SU-DHL-6 (cell line): ENCODE data around the gene NEU4.
"Not testable (repeated sequence)": the region's sequence is repeated elsewhere in the genome, so short reads cannot be mapped to it uniquely, and the experiment has no call there.

Experiments
- H2AFZ ChIP-seq: fragments of 200-600 bp; sonication (generic); 2 replicates; pipeline ENCODE4 v1.6.1; 2014; ENCODE audit warnings: low read depth, mild to moderate bottlenecking, moderate library complexity, mixed read lengths, antibody characterized with exemption, low read length; ENCODE audit not compliant: severe bottlenecking
- H3F3A ChIP-seq: fragments of 200-600 bp; shearing (Covaris generic); 2 replicates; pipeline ENCODE4 v1.6.0; 2016; ENCODE audit warnings: antibody characterized with exemption, mild to moderate bottlenecking; ENCODE audit not compliant: insufficient read depth
- H3K27ac ChIP-seq: fragments of 200-600 bp; sonication (generic); 2 replicates; pipeline ENCODE4 v1.5.1; 2016; ENCODE audit warnings: low read depth, mild to moderate bottlenecking, low read length, moderate library complexity, mixed read lengths
- H3K27me3 ChIP-seq: fragments of 200-600 bp; sonication (generic), shearing (Covaris generic); 2 replicates; pipeline ENCODE4 v1.6.0; 2014; ENCODE audit warnings: mild to moderate bottlenecking, low read length
- H3K36me3 ChIP-seq: fragments of 200-600 bp; sonication (generic); 2 replicates; pipeline ENCODE4 v1.6.1; 2014; ENCODE audit warnings: mild to moderate bottlenecking, low read length, mixed read lengths
- H3K4me2 ChIP-seq: fragments of 300-600, 200-600 bp; shearing (Covaris generic), sonication (generic); 2 replicates; pipeline ENCODE4 v1.6.0; 2014; ENCODE audit warnings: low read length, low read depth, mild to moderate bottlenecking; ENCODE audit not compliant: poor library complexity, severe bottlenecking
- H3K4me3 ChIP-seq: fragments of 200-600 bp; sonication (generic); 2 replicates; pipeline ENCODE4 v1.5.1; 2014; ENCODE audit warnings: antibody characterized with exemption, low read length, mild to moderate bottlenecking, mixed read lengths; ENCODE audit not compliant: insufficient read depth, poor library complexity, severe bottlenecking
- H3K79me2 ChIP-seq: fragments of 200-600 bp; sonication (generic); 2 replicates; pipeline ENCODE4 v1.6.1; 2014; ENCODE audit warnings: mild to moderate bottlenecking, low read length, moderate library complexity; ENCODE audit not compliant: insufficient read depth
- H3K9ac ChIP-seq: fragments of 200-600 bp; sonication (generic); 2 replicates; pipeline ENCODE4 v1.7.0; 2014; ENCODE audit warnings: mild to moderate bottlenecking, low read length
- H3K9me2 ChIP-seq: fragments of 200-600 bp; sonication (generic); replicated peaks from 2 replicates; pipeline ENCODE4 v1.6.1; 2014; ENCODE audit warnings: low read length; ENCODE audit not compliant: insufficient read depth
- H3K9me3 ChIP-seq: fragments of 200-600 bp; sonication (generic); 2 replicates; pipeline ENCODE4 v1.6.1; 2014; ENCODE audit warnings: low read length, mixed read lengths; ENCODE audit not compliant: insufficient read depth
- H4K20me1 ChIP-seq: fragments of 200-600 bp; sonication (generic); 2 replicates; pipeline ENCODE4 v1.6.1; 2014; ENCODE audit warnings: low read depth, mild to moderate bottlenecking, antibody characterized with exemption, low read length, moderate library complexity, mixed read lengths
- EZH2phosphoT487 ChIP-seq: fragments of 200-600 bp; sonication (generic), shearing (Covaris generic); conservative IDR thresholded peaks from 2 replicates; pipeline ENCODE4 v1.6.1; 2018; ENCODE audit warnings: mild to moderate bottlenecking, antibody characterized with exemption, low read length, moderate library complexity, mixed read lengths
- TF ChIP-seq, protein P1 (sequence below): fragments of 200-600 bp; sonication (generic); IDR thresholded peaks from one replicate; pipeline ENCODE4 v1.5.1; 2017; ENCODE audit warnings: antibody characterized with exemption, mild to moderate bottlenecking, low read length, moderate library complexity; ENCODE audit not compliant: insufficient read depth, poor library complexity, severe bottlenecking

NEU4 gene

DNA sequence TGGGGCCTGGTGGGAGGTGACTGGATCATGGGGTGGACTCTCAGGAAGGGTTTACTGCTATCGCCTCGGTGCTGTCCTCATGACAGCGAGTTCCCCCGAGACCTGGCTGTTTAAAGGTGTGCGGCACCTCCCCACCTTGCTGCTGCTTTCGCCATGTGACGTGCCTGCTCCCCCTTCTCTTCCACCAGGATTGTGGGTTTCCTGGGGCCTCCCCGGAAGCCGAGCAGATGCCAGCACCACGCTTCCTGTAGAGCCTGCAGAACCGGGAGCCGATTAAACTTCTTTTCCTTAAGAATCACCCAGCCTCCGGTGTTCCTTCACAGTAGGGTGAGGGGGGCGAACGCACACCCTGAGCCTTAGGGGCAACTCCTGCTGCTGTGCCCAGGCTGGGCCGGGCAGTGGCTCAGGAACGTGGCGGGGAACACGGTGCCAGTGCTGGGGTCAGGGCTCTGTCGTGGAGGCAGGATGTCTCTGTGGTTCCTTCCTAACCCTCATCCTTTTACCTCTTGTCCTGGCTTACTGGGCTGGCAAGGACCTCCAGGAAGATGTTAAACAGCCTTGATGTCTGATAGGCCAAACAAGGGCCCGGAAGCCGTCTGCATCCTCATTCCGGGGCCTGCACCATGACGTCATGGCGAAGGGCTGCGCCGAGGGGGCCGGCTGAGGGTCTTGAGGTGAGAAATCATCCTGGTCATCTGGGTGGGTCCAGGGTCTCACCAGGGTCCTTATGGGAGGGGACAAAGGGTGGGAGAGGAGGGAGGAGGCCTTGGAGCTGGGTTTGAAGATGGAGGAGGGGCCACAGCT is 12.7 kb downstream of the NEU4 start:
- no peak overlapping the region for H3K4me3 ChIP-seq
- no peak overlapping the region for H3K4me2 ChIP-seq
- TF ChIP-seq EZH2phosphoT487 = no peak
- TF ChIP-seq, protein P1, sequence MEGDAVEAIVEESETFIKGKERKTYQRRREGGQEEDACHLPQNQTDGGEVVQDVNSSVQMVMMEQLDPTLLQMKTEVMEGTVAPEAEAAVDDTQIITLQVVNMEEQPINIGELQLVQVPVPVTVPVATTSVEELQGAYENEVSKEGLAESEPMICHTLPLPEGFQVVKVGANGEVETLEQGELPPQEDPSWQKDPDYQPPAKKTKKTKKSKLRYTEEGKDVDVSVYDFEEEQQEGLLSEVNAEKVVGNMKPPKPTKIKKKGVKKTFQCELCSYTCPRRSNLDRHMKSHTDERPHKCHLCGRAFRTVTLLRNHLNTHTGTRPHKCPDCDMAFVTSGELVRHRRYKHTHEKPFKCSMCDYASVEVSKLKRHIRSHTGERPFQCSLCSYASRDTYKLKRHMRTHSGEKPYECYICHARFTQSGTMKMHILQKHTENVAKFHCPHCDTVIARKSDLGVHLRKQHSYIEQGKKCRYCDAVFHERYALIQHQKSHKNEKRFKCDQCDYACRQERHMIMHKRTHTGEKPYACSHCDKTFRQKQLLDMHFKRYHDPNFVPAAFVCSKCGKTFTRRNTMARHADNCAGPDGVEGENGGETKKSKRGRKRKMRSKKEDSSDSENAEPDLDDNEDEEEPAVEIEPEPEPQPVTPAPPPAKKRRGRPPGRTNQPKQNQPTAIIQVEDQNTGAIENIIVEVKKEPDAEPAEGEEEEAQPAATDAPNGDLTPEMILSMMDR = no peak

DNA sequence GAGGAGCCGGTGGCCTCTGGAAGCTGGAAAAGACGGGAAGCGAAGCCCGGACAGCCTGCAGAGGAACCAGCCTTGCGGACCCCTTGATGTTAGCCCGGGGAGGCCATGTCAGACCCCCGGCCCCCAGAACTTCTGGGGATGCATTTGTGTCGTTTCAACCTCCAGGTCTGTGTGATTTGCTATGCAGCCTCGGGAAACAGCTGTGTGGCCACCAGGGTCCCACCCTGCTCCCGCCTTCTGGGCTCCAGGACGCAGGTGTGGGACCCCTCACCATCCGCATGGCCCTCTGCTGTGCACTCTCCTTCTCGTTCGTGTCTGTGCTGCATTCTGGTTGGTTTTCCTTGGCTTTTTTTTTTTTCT is 13.3 kb downstream of the NEU4 start:
- no peak overlapping the region for H3K27ac ChIP-seq
- no peak overlapping the region for H3K9ac ChIP-seq
- H2AFZ ChIP-seq = no peak overlapping the region
- H3K9me2 ChIP-seq = no peaks in the 10 kb centered on the region
- H3K36me3 ChIP-seq = no peaks in the 10 kb centered on the region
- H3K79me2 ChIP-seq = no peaks in the 10 kb centered on the region
- H3K4me2 ChIP-seq = no peak overlapping the region
- H4K20me1 ChIP-seq = no peaks in the 10 kb centered on the region
- no peak for TF ChIP-seq EZH2phosphoT487
- TF ChIP-seq, protein P1 = no peak
- no peak overlapping the region for H3K4me3 ChIP-seq
- H3F3A ChIP-seq = no peaks in the 10 kb centered on the region
- peaks cover 8% of the 10 kb centered on the region; the same call in 1 of the 2 replicates for H3K9me3 ChIP-seq
- no peaks in the 10 kb centered on the region for H3K27me3 ChIP-seq

More for the DNA sequence above, 12.7 kb downstream of the NEU4 start:
- no peaks in the 10 kb centered on the region for H4K20me1 ChIP-seq
- no peaks in the 10 kb centered on the region for H3F3A ChIP-seq
- H3K9me3 ChIP-seq = peaks cover 2% of the 10 kb centered on the region; the same call in 1 of the 2 replicates
- no peak overlapping the region for H2AFZ ChIP-seq
- H3K27me3 ChIP-seq = no peaks in the 10 kb centered on the region
- no peaks in the 10 kb centered on the region for H3K9me2 ChIP-seq
- no peaks in the 10 kb centered on the region for H3K36me3 ChIP-seq
- no peak overlapping the region for H3K9ac ChIP-seq
- no peaks in the 10 kb centered on the region for H3K79me2 ChIP-seq
- H3K27ac ChIP-seq = no peak overlapping the region

DNA sequence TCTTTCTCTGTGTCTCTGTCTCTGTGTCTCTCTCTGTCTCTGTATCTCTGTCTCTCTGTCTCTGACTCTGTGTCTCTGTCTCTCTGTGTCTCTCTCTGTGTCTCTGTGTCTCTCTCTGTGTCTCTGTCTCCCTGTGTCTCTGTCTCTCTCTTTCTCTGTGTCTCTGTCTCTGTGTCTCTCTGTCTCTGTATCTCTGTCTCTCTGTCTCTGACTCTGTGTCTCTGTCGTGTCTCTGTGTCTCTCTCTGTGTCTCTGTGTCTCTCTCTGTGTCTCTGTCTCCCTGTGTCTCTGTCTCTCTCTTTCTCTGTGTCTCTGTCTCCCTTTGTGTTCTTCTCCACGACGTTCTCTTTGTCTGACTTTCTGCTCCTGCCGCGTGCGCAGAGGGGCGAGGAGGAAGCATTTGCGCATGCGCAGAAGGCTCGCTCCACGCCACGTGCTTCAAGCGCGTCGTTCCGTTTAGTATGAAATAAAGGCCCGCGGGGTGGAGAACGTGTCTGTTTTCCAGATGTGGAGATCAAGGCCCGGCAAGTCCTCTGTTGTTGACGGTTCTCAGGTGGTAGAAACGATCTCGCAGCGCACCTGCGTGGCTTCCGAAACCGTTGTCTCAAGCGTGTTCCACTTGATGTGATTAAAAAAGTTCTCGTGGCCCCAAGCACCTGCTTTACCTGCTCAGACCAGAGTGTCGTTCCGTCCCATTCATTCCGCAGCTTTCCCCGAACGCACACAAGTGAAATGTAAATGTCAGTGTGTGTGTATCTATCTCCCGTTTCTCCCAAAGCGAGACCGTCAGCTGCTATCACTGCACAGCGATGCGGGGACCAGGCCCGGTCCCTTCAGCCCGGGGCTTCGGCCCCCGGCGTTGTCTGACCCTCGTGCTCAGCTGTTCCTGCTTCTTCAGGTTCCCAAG is 14.8 kb downstream of the NEU4 start:
- H3K4me2 ChIP-seq, H3K4me3 ChIP-seq, H3K79me2 ChIP-seq, H3K9ac ChIP-seq, H3F3A ChIP-seq, H3K27me3 ChIP-seq, H3K9me2 ChIP-seq, H4K20me1 ChIP-seq, H3K36me3 ChIP-seq, H2AFZ ChIP-seq, H3K27ac ChIP-seq: not testable (repeated sequence)
- peaks cover 12% of the 10 kb centered on the region; the same call in 1 of the 2 replicates for H3K9me3 ChIP-seq

DNA sequence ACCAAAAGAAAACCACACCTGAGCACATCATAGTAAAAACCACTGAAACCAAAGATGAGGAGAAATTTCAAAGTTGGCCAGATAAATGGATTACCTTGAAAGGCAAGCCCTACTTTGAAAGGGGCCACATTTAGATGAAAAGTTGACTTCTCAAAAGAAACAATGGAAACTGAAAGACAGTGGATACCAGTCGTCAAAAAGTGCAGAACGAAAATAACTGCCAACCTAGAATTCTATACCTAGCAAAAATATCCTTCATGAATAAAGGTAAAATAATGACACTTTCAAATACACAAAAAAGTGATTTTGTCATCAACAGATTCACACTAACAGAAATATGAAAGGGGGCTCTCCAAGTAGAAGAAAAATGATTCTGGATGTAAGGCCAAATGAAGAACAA is 18.4 kb downstream of the NEU4 start:
- Histone ChIP-seq H3F3A (no peaks in the 10 kb centered on the region), H3K4me2 (no peak overlapping the region), H3K9me3 (peaks cover 12% of the 10 kb centered on the region; the same call in 1 of the 2 replicates), H3K4me3 (no peak overlapping the region), H3K36me3 (no peaks in the 10 kb centered on the region), H3K27me3 (no peaks in the 10 kb centered on the region), H3K9ac (no peak overlapping the region), H3K9me2 (no peaks in the 10 kb centered on the region), H4K20me1 (no peaks in the 10 kb centered on the region), H3K27ac (no peak overlapping the region), H2AFZ (no peak overlapping the region), H3K79me2 (no peaks in the 10 kb centered on the region)
- TF ChIP-seq, protein P1 = no peak
- no peak for TF ChIP-seq EZH2phosphoT487
